ENCODE data around the gene MARK3.

- TF ChIP-seq CEBPB (IDR thresholded peaks at IDR 0.05; ENCODE audit: low read depth) (no peak), POLR2AphosphoS5 (IDR thresholded peaks at IDR 0.05; ENCODE audit: low read depth, low read length) (no peak), EZH2 (IDR thresholded peaks at IDR 0.05) (no peak), ELF1 (IDR thresholded peaks at IDR 0.05; ENCODE audit: borderline replicate concordance, low read depth) (no peak), RAD21 (IDR thresholded peaks at IDR 0.05; ENCODE audit: low read depth) (no peak), YY1 (IDR thresholded peaks at IDR 0.05; ENCODE audit: extremely low read depth, insufficient replicate concordance, low read depth, low read length) (no peak)
- TF ChIP-seq, protein P1, sequence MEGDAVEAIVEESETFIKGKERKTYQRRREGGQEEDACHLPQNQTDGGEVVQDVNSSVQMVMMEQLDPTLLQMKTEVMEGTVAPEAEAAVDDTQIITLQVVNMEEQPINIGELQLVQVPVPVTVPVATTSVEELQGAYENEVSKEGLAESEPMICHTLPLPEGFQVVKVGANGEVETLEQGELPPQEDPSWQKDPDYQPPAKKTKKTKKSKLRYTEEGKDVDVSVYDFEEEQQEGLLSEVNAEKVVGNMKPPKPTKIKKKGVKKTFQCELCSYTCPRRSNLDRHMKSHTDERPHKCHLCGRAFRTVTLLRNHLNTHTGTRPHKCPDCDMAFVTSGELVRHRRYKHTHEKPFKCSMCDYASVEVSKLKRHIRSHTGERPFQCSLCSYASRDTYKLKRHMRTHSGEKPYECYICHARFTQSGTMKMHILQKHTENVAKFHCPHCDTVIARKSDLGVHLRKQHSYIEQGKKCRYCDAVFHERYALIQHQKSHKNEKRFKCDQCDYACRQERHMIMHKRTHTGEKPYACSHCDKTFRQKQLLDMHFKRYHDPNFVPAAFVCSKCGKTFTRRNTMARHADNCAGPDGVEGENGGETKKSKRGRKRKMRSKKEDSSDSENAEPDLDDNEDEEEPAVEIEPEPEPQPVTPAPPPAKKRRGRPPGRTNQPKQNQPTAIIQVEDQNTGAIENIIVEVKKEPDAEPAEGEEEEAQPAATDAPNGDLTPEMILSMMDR (IDR thresholded peaks at IDR 0.05 in 2 of 3, conservative IDR thresholded peaks at IDR 0.05 in 1 of 3; ENCODE audit: borderline replicate concordance in 1 of 3, insufficient read depth in 1 of 3, low read depth in 2 of 3, low read length in 2 of 3), result no peak
- TF ChIP-seq, protein P2, sequence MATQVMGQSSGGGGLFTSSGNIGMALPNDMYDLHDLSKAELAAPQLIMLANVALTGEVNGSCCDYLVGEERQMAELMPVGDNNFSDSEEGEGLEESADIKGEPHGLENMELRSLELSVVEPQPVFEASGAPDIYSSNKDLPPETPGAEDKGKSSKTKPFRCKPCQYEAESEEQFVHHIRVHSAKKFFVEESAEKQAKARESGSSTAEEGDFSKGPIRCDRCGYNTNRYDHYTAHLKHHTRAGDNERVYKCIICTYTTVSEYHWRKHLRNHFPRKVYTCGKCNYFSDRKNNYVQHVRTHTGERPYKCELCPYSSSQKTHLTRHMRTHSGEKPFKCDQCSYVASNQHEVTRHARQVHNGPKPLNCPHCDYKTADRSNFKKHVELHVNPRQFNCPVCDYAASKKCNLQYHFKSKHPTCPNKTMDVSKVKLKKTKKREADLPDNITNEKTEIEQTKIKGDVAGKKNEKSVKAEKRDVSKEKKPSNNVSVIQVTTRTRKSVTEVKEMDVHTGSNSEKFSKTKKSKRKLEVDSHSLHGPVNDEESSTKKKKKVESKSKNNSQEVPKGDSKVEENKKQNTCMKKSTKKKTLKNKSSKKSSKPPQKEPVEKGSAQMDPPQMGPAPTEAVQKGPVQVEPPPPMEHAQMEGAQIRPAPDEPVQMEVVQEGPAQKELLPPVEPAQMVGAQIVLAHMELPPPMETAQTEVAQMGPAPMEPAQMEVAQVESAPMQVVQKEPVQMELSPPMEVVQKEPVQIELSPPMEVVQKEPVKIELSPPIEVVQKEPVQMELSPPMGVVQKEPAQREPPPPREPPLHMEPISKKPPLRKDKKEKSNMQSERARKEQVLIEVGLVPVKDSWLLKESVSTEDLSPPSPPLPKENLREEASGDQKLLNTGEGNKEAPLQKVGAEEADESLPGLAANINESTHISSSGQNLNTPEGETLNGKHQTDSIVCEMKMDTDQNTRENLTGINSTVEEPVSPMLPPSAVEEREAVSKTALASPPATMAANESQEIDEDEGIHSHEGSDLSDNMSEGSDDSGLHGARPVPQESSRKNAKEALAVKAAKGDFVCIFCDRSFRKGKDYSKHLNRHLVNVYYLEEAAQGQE (IDR thresholded peaks at IDR 0.05; ENCODE audit: low read depth), result no peak
These were observed 158.6 kb downstream of the MARK3 start for GRCh38 chr14:103543721-103544387.
